K562 (cell line): ENCODE data around the gene RNF113A. TPM values are rescaled to one million over a fixed set of nuclear protein-coding genes. Genes with fewer than 3 reads are reported as not detected.

ENCODE experiments used
- CBX8 ChIP-seq: fragments of 200-600 bp; sonication (generic); IDR thresholded peaks from 2 replicates; pipeline ENCODE4 v1.6.1; 2012; ENCODE audit warnings: borderline replicate concordance, mixed run types, low read depth, mild to moderate bottlenecking, moderate library complexity, mixed read lengths, low read length, control low read depth, inconsistent platforms; ENCODE audit not compliant: poor library complexity, severe bottlenecking; ENCODE audit errors: extremely low read depth
- GMEB1 ChIP-seq: fragments of 250-450 bp; sonication (Bioruptor Pico); IDR thresholded peaks from 2 replicates; pipeline ENCODE4 v1.4.0; 2020; ENCODE audit warnings: mild to moderate bottlenecking
- HES1 ChIP-seq: fragments of 450-650 bp; IDR thresholded peaks from 2 replicates; pipeline ENCODE4 v1.6.1; 2016; ENCODE audit warnings: low read depth, mild to moderate bottlenecking, moderate library complexity
- IRF2 ChIP-seq: sonication (generic); formaldehyde crosslinking; IDR thresholded peaks from 2 replicates; pipeline ENCODE4 v1.8.1; 2022; ENCODE audit warnings: mild to moderate bottlenecking, missing genetic modification reagents
- MEF2A ChIP-seq: IDR thresholded peaks from 2 replicates; pipeline ENCODE4 v1.6.1; 2011; ENCODE audit warnings: low read depth, mild to moderate bottlenecking, low read length, moderate library complexity; ENCODE audit not compliant: control insufficient read depth
- PTRF ChIP-seq: fragments of 450-650 bp; IDR thresholded peaks from 2 replicates; pipeline ENCODE4 v1.6.1; 2016; ENCODE audit warnings: mild to moderate bottlenecking, missing genetic modification characterization, missing compliant biosample characterization
- STAG1 ChIP-seq: sonication (generic); formaldehyde crosslinking; IDR thresholded peaks from 2 replicates; pipeline ENCODE4 v1.5.0; 2020; ENCODE audit warnings: missing genetic modification reagents, borderline replicate concordance
- TEAD1 ChIP-seq, 2 experiments: fragments of 450-650 bp in 1 of 2; sonication (generic) in 1 of 2; formaldehyde crosslinking; IDR thresholded peaks; 2 replicates each; pipeline versions ENCODE4 v1.4.0 to v1.8.0; 2020 to 2022; ENCODE audit warnings: mild to moderate bottlenecking in 2 of 2, missing genetic modification reagents in 1 of 2
- ZFX ChIP-seq: sonication (generic); formaldehyde crosslinking; IDR thresholded peaks from 2 replicates; pipeline ENCODE4 v1.8.0; 2022; ENCODE audit warnings: mild to moderate bottlenecking, missing genetic modification reagents, moderate library complexity
- ZNF133 ChIP-seq: fragments of 250-450 bp; sonication (Bioruptor Pico); IDR thresholded peaks from 2 replicates; pipeline ENCODE4 v1.4.0; 2020; ENCODE audit warnings: mild to moderate bottlenecking
- ZNF143 ChIP-seq: sonication (generic); formaldehyde crosslinking; IDR thresholded peaks from 2 replicates; pipeline ENCODE4 v1.9.0; 2022; ENCODE audit warnings: mild to moderate bottlenecking, missing genetic modification reagents
- ZNF586 ChIP-seq: fragments of 450-650 bp; formaldehyde crosslinking; conservative IDR thresholded peaks from 2 replicates; pipeline ENCODE4 v1.4.0; 2020; ENCODE audit warnings: mild to moderate bottlenecking, moderate library complexity
- polyA plus RNA-seq, 8 experiments: library from polyadenylated mRNA; depleted of rRNA in 4 of 8; stranded (reverse) in 5 of 8; unstranded in 3 of 8; fragments of >200 nt; fragmentation: Nextera tagmentation in 2 of 8; fragmentation: Illumina TruSeq in 1 of 8; extraction: Ambion mirVana in 2 of 8; extraction: Trizol in 1 of 8; gene quantifications; 2 replicates each; pipeline versions ENCODE4 v1.2.1 to v1.2.3, GENCODE V29; 2011 to 2014; ENCODE audit warnings: inconsistent platforms in 1 of 8, missing spikeins in 1 of 8
- total RNA-seq, 7 experiments: library from RNA; depleted of rRNA in 6 of 7; stranded (reverse); fragments of >200 nt in 6 of 7; fragmentation: Illumina TruSeq in 2 of 7; extraction: Trizol in 2 of 7; gene quantifications; 2 replicates each; pipeline versions ENCODE4 v1.2.1 to v1.2.3, GENCODE V29; 2011 to 2021; ENCODE audit warnings: low replicate concordance in 1 of 7
- TF ChIP-seq, protein P1 (sequence below): sonication (generic); formaldehyde crosslinking; IDR thresholded peaks from 2 replicates; pipeline ENCODE4 v1.4.0; 2020; ENCODE audit warnings: mild to moderate bottlenecking, missing genetic modification reagents
- TF ChIP-seq, protein P2 (sequence below): fragments of 450-650 bp; IDR thresholded peaks from 2 replicates; pipeline ENCODE4 v1.6.1; 2017; ENCODE audit warnings: mild to moderate bottlenecking, moderate library complexity
- TF ChIP-seq, protein P3 (sequence below): fragments of 450-650 bp; conservative IDR thresholded peaks from 2 replicates; pipeline ENCODE4 v1.6.1; 2016; ENCODE audit warnings: missing genetic modification characterization, low read depth, mild to moderate bottlenecking, control low read depth, missing compliant biosample characterization
- TF ChIP-seq, protein P4 (sequence below): fragments of 250-450 bp; sonication (Bioruptor Pico); IDR thresholded peaks from 2 replicates; pipeline ENCODE4 v1.5.0; 2020; ENCODE audit warnings: mild to moderate bottlenecking

Gene RNF113A
- total and polyA plus RNA-seq, 9 of the 15 experiments (the other 6 are each of a cell fraction or from before 2014, with no cell fraction given) = 21.2 to 38.4 (median 28.1) TPM

- TF ChIP-seq, protein P1, sequence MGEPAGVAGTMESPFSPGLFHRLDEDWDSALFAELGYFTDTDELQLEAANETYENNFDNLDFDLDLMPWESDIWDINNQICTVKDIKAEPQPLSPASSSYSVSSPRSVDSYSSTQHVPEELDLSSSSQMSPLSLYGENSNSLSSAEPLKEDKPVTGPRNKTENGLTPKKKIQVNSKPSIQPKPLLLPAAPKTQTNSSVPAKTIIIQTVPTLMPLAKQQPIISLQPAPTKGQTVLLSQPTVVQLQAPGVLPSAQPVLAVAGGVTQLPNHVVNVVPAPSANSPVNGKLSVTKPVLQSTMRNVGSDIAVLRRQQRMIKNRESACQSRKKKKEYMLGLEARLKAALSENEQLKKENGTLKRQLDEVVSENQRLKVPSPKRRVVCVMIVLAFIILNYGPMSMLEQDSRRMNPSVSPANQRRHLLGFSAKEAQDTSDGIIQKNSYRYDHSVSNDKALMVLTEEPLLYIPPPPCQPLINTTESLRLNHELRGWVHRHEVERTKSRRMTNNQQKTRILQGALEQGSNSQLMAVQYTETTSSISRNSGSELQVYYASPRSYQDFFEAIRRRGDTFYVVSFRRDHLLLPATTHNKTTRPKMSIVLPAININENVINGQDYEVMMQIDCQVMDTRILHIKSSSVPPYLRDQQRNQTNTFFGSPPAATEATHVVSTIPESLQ (CRISPR knock-in tag) = 0 out of 2 replicates have a peak, but pooled peaks have one; percentile 48
- TF ChIP-seq PTRF = no peak
- TF ChIP-seq ZNF143 (CRISPR knock-in tag) = peak; percentile 79
- TF ChIP-seq, protein P2, sequence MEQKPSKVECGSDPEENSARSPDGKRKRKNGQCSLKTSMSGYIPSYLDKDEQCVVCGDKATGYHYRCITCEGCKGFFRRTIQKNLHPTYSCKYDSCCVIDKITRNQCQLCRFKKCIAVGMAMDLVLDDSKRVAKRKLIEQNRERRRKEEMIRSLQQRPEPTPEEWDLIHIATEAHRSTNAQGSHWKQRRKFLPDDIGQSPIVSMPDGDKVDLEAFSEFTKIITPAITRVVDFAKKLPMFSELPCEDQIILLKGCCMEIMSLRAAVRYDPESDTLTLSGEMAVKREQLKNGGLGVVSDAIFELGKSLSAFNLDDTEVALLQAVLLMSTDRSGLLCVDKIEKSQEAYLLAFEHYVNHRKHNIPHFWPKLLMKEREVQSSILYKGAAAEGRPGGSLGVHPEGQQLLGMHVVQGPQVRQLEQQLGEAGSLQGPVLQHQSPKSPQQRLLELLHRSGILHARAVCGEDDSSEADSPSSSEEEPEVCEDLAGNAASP = no peak
- TF ChIP-seq MEF2A = no peak
- TF ChIP-seq, protein P3, sequence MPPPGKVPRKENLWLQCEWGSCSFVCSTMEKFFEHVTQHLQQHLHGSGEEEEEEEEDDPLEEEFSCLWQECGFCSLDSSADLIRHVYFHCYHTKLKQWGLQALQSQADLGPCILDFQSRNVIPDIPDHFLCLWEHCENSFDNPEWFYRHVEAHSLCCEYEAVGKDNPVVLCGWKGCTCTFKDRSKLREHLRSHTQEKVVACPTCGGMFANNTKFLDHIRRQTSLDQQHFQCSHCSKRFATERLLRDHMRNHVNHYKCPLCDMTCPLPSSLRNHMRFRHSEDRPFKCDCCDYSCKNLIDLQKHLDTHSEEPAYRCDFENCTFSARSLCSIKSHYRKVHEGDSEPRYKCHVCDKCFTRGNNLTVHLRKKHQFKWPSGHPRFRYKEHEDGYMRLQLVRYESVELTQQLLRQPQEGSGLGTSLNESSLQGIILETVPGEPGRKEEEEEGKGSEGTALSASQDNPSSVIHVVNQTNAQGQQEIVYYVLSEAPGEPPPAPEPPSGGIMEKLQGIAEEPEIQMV = no peak
- no peak for TF ChIP-seq ZNF586 (CRISPR knock-in tag)
- TF ChIP-seq, protein P4, sequence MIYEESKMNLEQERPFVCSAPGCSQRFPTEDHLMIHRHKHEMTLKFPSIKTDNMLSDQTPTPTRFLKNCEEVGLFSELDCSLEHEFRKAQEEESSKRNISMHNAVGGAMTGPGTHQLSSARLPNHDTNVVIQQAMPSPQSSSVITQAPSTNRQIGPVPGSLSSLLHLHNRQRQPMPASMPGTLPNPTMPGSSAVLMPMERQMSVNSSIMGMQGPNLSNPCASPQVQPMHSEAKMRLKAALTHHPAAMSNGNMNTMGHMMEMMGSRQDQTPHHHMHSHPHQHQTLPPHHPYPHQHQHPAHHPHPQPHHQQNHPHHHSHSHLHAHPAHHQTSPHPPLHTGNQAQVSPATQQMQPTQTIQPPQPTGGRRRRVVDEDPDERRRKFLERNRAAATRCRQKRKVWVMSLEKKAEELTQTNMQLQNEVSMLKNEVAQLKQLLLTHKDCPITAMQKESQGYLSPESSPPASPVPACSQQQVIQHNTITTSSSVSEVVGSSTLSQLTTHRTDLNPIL (CRISPR knock-in tag) = no peak
- TF ChIP-seq STAG1 = no peak
- TF ChIP-seq HES1 = no peak
- no peak for TF ChIP-seq IRF2 (CRISPR knock-in tag)
- TF ChIP-seq GMEB1 = peak; percentile 69
- no peak for TF ChIP-seq ZNF133
- TF ChIP-seq ZFX = peak; percentile 99
- TF ChIP-seq TEAD1 (CRISPR knock-in tag; IDR thresholded peaks at IDR 0.05) = no peak
- no peak for TF ChIP-seq CBX8
Measured at GRCh38 chrX:119871599-119872395, at the start of gene RNF113A, which contains the start of gene NDUFA1 (continued).
